GM18909 (cell line): Measurements from ENCODE around the gene LAMB3.

Source experiments
- ATAC-seq: cut with Tn5 transposase; IDR thresholded peaks from one replicate; pipeline ENCODE4 v1.9.1; 2021; ENCODE audit warnings: mild to moderate bottlenecking; ENCODE audit not compliant: unreplicated experiment, poor library complexity

LAMB3 gene

DNA sequence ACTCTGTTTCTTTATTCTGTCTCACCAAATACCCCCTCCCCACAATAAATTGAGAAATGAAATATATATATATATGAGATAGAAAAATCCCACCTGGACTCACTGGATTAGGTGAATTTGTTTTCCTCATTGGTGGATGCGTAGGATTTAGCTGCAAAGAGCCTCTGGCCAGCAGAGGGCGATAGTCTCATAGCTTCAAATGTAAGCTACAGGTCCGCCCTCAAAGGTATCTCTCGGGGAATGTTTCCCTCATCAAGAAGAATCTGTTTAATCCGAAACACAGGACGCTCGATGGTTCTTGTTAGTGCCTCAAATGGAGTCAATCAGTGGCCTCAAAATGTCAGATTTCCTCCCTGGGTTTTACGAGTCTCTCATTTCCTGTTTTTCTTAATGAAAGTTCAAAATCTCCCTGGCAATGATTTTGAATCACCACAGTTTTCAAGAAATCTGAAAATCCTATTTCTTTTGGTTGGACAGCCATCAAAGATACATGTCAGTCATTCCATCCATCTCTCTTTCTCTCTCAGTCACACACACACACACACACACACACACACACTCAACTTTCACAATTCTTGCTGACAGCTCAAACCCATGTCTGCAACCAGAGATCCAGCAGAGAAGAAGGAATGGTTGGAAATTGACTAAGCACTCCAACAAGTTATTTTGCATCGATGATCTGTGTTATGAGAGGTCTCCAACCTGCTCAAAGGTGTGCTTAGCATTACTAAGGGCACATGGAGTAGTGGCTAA lies 82.6 kb downstream of the LAMB3 start:
- ATAC-seq: peak; percentile 62

DNA sequence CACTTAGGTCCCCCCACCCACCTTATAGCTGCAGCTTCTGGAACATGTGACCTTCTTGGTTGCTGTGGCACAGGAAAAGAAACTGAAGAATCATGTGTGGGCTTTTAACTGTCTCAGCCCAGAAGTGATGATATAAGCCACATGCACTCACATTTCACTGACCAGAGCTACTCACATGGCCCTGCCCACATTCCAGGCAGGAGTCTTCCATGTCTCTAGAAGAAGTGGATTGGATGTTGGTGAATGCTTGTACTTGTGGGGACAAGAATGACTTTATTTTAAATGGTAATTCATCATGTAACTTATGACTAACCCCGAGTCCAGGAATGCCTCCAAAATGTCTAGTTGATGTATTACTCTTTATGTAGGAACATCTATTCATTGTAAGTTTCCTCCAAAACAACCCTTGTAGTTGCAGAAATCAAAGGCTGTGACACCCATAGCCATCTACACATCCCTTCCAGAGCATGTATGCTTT lies 84.5 kb downstream of the LAMB3 start:
- ATAC-seq: no peak

DNA sequence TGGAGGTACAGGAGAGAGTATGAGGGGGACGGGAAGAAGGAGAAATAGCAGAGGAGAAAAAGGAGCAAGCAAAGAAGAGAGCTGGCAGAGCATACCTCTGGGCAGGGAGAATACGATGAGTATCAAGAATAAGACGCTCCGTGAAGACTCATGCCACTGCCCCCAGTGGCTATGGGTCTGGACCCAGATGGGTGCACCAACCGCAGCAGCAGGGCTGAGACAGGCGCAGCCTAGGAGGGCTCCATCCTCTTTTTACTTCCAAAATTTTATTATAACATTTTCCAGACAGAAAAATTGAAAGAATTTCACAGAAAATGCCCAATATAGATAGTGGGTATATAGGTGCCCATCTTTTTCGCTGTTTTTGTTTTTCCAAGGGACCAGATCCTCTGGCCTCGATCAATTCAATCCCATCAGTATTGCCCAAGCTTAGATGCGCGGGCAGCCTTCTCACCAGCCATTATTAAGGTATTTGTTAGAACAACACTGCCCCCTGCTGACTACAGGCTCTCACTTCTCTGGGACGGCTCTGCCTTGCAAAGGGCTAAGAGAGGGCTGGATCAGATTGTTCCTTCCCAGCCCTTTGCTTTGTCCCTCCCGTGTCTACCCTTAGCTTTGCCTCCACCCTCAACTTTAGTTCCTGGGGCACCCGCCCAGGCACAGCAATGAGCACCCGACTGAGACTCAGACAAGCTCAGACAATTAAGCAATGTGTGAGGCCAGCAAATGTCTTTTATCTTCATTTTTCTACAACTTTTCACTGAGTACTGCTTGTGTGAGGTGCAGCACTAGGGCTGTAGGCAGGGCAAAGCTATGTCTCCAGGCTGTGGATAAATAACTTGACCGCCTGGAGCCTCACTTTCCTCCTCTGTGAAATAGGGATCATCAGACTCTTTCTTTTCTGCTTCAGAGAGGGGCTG lies 86.2 kb downstream of the LAMB3 start:
- peak; percentile 87 for ATAC-seq
